ENCODE results near the gene ARHGAP20.
A peak's percentile ranks its signal among the peaks of the same experiment; 100 is the strongest.

The ARHGAP20 gene

GRCh38 chr11:110529043-110529442 lies 183.2 kb downstream of the ARHGAP20 start:
- H3K4me1 ChIP-seq (ENCODE audit: low read length), result no peaks in the 10 kb centered on the region
- H3K27me3 ChIP-seq (ENCODE audit: low read depth, low read length), result no peaks in the 10 kb centered on the region; the same call in 1 of the 2 replicates
- no peaks in the 10 kb centered on the region for H3K9me3 ChIP-seq (ENCODE audit: insufficient read depth, low read length)
- no peaks in the 10 kb centered on the region for H4K20me1 ChIP-seq (ENCODE audit: insufficient read depth, low read length)
- no peak overlapping the region for H3K9ac ChIP-seq (ENCODE audit: low read length)
- no peak overlapping the region for H2AFZ ChIP-seq (ENCODE audit: low read depth, low read length)
- H3K36me3 ChIP-seq (replicated peaks; ENCODE audit: low read depth, low read length), result no peaks in the 10 kb centered on the region
- no peak overlapping the region for H3K27ac ChIP-seq (ENCODE audit: low read length)
- no peaks in the 10 kb centered on the region for H3K79me2 ChIP-seq (ENCODE audit: low read length)
- H3K4me2 ChIP-seq (ENCODE audit: low read length), result no peak overlapping the region
- H3K4me3 ChIP-seq (ENCODE audit: low read length), result no peak overlapping the region
- TF ChIP-seq EZH2phosphoT487 (IDR thresholded peaks at IDR 0.05; ENCODE audit: low read depth) (no peak), CTCF (IDR thresholded peaks at IDR 0.05; ENCODE audit: low read depth, low read length) (peak; percentile 53)

- H3K4me3 ChIP-seq (ENCODE audit: low read length), result no peak overlapping the region
- H3K27ac ChIP-seq (ENCODE audit: low read length), result no peak overlapping the region
- H3K79me2 ChIP-seq (ENCODE audit: low read length), result no peaks in the 10 kb centered on the region
- no peaks in the 10 kb centered on the region for H4K20me1 ChIP-seq (ENCODE audit: insufficient read depth, low read length)
- no peaks in the 10 kb centered on the region for H3K4me1 ChIP-seq (ENCODE audit: low read length)
- no peak for TF ChIP-seq EZH2phosphoT487 (IDR thresholded peaks at IDR 0.05; ENCODE audit: low read depth)
- no peak for TF ChIP-seq CTCF (IDR thresholded peaks at IDR 0.05; ENCODE audit: low read depth, low read length)
- H2AFZ ChIP-seq (ENCODE audit: low read depth, low read length), result no peak overlapping the region
- no peak overlapping the region for H3K9ac ChIP-seq (ENCODE audit: low read length)
- H3K27me3 ChIP-seq (ENCODE audit: low read depth, low read length), result no peaks in the 10 kb centered on the region; the same call in 1 of the 2 replicates
- H3K36me3 ChIP-seq (replicated peaks; ENCODE audit: low read depth, low read length), result no peaks in the 10 kb centered on the region
- no peaks in the 10 kb centered on the region for H3K9me3 ChIP-seq (ENCODE audit: insufficient read depth, low read length)
- no peak overlapping the region for H3K4me2 ChIP-seq (ENCODE audit: low read length)
Observed at GRCh38 chr11:110527146-110527545, 185.1 kb downstream of the ARHGAP20 start.
